Measurements from ENCODE around the gene PRR15.
"Not testable (repeated sequence)": the region's sequence is repeated elsewhere in the genome, so short reads cannot be mapped to it uniquely, and the experiment has no call there.

The PRR15 gene

DNA sequence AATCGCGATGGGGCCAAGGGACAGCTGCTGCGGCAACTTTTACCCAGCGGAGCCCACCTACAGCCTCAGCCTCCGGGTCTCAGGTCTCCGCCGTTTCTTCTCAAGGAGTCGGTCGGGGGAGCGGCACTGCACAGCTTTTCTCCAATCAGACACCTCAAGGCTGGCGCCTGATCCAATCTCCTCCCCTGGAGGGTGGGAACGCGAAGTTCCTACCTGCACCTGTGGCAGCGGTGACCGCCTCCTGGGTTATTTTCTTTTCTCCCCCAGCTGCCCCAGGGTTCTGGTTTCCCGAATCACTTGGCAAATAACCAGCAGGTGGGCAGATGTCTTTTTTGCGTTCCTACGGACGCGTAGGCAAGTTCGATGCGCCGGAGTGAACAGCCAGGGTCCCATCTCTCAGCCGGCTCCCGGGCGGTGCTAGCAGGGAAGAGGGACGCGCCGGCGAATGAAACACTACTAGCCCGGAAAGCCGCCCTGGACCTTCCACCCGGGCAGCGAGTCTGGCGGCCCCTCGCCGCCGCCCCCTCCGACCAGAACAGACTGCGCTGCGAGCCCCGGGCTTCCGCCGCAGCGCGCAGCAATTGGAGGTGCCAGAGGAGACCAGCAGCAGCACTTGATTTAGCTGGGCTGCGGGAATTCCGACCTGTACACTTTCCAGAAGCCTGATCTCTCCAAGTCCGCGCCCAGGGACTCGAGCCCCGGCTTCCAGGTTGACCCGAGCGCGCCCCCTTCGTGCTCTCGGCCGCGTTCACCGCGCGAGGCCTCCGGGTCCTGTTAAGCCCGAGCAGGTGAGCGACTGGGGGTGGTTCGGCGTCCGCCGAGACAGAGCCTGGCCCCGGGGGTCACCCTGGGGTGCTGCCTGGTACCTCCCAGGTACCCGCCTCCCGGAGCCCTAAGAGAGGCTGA lies at the start of gene PRR15:
PRR15 (plus strand) TSS at position 246 of the 906 bp plus-strand sequence. CDS start 2,495 bp downstream, outside the sequence.
- no peak for DNase-seq (ENCODE audit: low read depth)

DNA sequence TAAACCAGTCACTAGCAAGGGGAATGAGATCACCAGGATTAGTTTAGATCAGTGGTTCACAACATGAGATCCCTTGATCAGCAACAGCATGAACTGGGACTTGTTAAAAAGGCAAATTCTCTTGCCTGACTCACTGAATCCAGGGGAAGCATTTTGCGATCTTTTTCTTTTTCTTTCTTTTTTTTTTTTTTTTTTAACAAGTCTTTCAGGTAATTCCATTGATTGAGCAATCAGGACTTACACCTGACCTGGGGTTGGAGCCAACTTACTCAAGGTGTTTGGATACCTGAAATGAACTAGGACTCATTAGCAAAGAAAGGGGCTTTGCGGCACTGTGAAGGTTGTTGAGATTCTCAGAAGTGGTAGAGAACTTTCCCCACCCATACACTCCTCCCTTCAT lies 47.1 kb upstream of the PRR15 start:
- DNase-seq (ENCODE audit: low read depth), result no peak

GRCh38 chr7:29518616-29519015 lies 45.0 kb upstream of the PRR15 start:
- DNase-seq (ENCODE audit: low read depth), result no peak

GRCh38 chr7:29523728-29524127 lies 39.9 kb upstream of the PRR15 start:
- DNase-seq (ENCODE audit: low read depth), result no peak

- no peak for DNase-seq (ENCODE audit: low read depth)
Measured at GRCh38 chr7:29527505-29528108, 36.0 kb upstream of the PRR15 start.

GRCh38 chr7:29528526-29528925 lies 35.1 kb upstream of the PRR15 start:
- DNase-seq (ENCODE audit: low read depth), result not testable (repeated sequence)

DNA sequence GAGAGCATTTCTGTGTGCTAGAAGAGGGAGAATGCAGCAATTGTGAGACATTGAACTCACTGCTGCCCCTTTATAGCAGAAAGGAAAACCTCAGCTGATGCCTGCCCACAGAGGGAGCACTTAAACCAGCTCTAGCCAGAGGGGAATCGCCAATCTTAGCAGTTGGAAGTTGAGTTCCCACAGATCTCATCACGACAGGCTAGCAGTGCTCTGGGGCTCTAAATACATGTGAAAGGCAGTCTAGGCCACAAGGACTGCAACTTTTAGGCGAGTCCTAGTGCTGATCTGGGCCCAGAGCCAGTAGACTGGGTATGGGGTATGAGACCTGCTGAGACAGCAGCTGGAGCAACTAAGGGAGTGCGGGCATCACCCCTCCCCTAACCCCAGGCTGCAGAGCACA lies 25.2 kb upstream of the PRR15 start:
- no peak for DNase-seq (ENCODE audit: low read depth)

DNA sequence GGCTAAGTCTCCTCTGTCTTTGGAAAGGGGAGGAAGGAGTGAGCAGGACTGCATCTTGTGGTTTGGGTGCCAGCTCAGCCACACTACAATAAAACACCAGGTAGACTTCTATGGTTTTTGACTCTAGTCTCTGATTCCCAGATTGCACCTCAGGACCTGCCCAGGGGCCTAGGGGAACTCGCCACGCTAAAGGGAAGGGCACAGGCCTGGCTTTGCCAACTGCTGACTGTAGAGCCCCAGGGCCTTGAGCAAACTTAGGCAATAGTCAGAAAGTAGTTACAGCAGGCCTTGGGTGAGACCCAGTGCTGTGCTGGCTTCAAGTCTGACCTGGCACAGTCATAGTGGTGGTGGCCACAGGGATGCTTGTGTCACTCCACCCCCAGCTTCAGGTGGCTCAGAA lies 24.2 kb upstream of the PRR15 start:
- no peak for DNase-seq (ENCODE audit: low read depth)

GRCh38 chr7:29547421-29547820 lies 16.2 kb upstream of the PRR15 start:
- DNase-seq (ENCODE audit: low read depth), result no peak

DNA sequence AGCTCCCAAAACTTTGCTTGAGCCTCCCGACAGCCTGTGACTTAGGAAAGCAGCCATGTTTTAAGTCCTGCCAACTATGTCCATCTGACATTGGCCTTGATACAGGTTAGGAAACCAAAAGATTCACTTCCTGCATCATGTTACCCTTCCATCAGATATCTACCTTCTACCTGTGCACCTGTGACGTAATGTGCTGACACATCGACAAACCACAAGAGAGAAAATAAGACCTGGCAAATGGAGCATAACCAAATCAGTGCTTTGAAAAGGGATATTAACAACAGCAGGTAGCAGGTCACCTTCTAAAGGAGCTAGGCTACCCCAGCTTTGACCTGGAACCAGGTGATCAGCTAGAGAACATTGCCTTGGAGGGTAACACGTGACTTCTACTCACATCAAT lies 14.8 kb upstream of the PRR15 start:
- no peak for DNase-seq (ENCODE audit: low read depth)

DNA sequence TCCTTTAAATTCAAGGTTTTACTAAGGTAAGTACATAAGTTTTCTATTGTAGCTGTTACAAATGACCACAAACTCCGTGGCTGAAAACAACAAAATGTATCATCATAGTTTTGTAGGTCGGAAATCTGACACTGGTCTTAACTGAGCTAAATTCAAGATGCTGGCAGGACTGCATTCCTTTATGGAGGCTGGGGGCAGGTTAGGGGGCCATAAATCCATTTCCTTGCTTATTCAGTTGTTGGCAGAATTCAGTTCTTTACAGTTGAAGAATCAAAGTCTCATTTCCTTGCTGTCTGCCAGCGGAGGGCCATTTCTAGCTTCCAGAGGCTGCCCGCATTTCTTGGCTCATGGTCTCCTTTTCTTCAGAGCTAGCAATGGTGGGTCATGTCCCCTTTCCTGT lies 11.2 kb upstream of the PRR15 start:
- no peak for DNase-seq (ENCODE audit: low read depth)

- no peak for DNase-seq (ENCODE audit: low read depth)
Measured at GRCh38 chr7:29555061-29555460, 8.6 kb upstream of the PRR15 start.

DNA sequence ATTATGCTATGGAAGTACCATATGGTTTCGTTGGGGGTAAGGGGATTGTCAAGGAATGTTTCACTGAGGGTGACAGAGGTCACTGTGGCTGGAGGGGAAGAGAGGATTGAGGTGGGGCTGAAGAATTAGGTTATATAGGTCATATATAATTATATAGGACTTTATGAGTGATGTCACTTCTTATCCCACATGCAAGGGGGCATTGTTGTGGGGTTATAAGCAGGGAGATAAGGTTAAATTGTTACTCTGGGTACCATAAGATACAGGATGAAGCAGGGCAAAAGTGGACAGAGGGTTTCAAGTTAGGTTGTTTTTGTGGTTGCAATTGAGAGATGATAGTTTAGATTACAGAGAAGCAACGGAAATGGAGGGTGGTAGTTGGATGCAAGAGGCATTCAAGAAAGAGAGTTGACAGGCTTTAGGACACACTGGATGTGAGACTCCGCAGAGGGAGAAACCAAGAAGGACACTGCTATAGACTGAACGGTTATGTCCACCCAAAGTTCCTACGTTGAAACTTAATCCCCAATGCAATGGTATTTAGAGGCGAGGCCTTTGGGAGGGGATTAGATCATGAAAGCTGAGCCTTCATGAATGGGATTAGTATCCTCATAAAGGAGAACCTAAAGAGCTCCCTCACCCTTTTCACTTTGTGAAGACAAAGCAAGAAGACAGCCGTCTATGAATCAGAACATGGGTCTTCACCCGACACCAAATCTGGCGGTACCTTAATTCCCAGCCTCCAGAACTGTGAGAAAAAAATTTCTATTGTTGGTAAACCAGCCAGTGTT lies 7.0 kb upstream of the PRR15 start:
- no peak for DNase-seq (ENCODE audit: low read depth)

DNA sequence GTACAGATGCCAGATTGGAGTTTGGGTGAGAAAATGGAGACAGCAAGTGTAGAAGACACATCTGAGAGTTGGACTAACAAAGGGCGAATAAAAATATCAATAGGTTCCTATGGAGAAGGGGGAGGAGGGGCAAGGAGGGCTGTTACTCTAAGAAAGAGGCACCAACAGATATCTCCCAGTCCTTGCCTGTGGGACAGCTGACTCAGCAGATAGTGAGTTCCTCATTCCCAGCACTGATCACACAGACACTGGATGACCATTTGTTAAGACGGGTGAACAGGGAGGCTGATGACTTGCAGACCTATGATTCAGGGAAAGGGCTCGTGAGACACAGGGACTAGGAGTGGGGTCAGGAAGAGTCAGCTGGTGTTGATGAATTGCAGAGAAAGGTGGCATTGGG lies 5.7 kb upstream of the PRR15 start:
- DNase-seq (ENCODE audit: low read depth), result no peak

DNA sequence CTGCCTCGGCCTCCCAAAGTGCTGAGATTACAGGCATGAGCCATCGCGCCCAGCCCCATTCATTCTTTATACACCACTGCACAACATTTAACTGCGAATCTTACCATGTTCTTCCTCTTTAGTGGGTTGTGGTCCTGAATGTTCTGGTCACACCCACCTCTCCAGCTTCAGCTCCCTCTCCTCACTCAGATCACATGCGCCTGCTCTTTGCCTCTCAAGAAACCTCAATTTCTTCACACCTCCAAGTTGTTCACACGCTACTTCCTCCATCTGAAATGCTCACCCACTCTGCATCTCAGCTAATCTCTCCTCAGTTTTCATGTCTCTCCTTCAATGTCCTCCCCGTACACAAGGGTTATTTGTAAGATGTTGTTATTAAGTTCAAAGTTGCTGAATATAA lies 2.4 kb upstream of the PRR15 start:
- no peak for DNase-seq (ENCODE audit: low read depth)

GRCh38 chr7:29562307-29562706 lies 1.3 kb upstream of the PRR15 start:
- no peak for DNase-seq (ENCODE audit: low read depth)

GRCh38 chr7:29564496-29565223 lies 1.0 kb downstream of the PRR15 start:
- no peak for DNase-seq (ENCODE audit: low read depth)

DNA sequence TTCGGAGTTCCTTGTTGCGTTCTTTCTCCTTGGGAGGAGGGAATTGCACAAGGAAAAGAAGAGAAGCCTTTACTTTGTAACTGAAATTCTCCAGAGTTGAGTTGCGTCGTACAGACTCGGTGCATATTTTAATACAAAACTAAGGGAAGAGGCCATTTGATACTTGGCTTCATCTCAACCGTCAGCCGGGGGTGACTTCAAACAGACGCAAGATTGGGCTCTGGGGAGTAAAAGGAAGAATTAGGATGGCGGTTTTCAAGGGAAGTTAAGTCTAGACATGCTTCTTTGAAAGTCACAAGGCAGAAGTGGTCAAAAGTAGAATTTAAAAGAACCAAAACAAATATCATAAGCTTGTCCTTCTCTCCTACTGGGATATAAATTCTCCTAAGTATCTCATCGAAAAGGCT lies 1.6 kb downstream of the PRR15 start:
- no peak for DNase-seq (ENCODE audit: low read depth)

GRCh38 chr7:29565634-29565981 lies 2.0 kb downstream of the PRR15 start:
- DNase-seq (ENCODE audit: low read depth), result no peak

GRCh38 chr7:29565982-29566746 lies 2.5 kb downstream of the PRR15 start:
- no peak for DNase-seq (ENCODE audit: low read depth)

GRCh38 chr7:29567174-29567573 lies 3.5 kb downstream of the PRR15 start:
- no peak for DNase-seq (ENCODE audit: low read depth)

All from stimulated activated CD8-positive, alpha-beta memory T cell treated with anti-CD3 and anti-CD28 coated beads, Interleukin-12 subunit alpha, Interleukin-12 subunit beta, amount 100 ng/mL, for 1 hour (primary cell).